Natural killer cell treated with Interleukin-12 subunit alpha and Interleukin-12 subunit beta and Interleukin-15 and Interleukin-18, amount 100 ng/mL, for 72 hours (primary cell): ENCODE data around the gene GTF3C5. TPM values are rescaled to one million over a fixed set of nuclear protein-coding genes. Genes with fewer than 3 reads are reported as not detected.

ENCODE experiments used
- ATAC-seq, 2 donors: fragments of 150-1000 bp; cut with Tn5 transposase in 1 of 2; sonication (Bioruptor Pico), chemical (Tn5 transposase) in 1 of 2; 2 replicates each; pipeline ENCODE4 v1.10.0; 2021
- DNase-seq: peaks from one replicate; pipeline ENCODE4 v3.0.0; 2022; ENCODE audit warnings: low spot score
- H3K27ac Mint-ChIP-seq, 2 donors: 1 replicate in 1 of 2; 2 replicates in 1 of 2; pipeline ENCODE4 v1.8.0; 2022; ENCODE audit warnings: mixed read lengths in 2 of 2, mild to moderate bottlenecking in 1 of 2, moderate library complexity in 1 of 2
- H3K27me3 Mint-ChIP-seq, 2 donors: 1 replicate in 1 of 2; 2 replicates in 1 of 2; pipeline ENCODE4 v1.8.0; 2022; ENCODE audit warnings: mixed read lengths in 2 of 2
- H3K36me3 Mint-ChIP-seq: one replicate; pipeline ENCODE4 v1.8.0; 2022; ENCODE audit warnings: mixed read lengths
- H3K4me1 Mint-ChIP-seq, 2 donors: 1 replicate in 1 of 2; 2 replicates in 1 of 2; pipeline ENCODE4 v1.8.0; 2022; ENCODE audit warnings: low read depth in 2 of 2, mixed read lengths in 2 of 2, mild to moderate bottlenecking in 1 of 2
- H3K4me3 Mint-ChIP-seq: one replicate; pipeline ENCODE4 v1.8.0; 2022; ENCODE audit warnings: mixed read lengths
- H3K9me3 Mint-ChIP-seq: 2 replicates; pipeline ENCODE4 v1.8.0; 2022; ENCODE audit warnings: mixed read lengths
- total RNA-seq, 2 donors: library from RNA; stranded (reverse); gene quantifications; one replicate each; pipeline ENCODE4 v1.2.3, GENCODE V29; 2022

Gene GTF3C5
- total RNA-seq, 2 donors from 2014 or later, result 69.2 to 81.4 TPM

- Mint-ChIP-seq H3K27me3 (no peaks in the 10 kb centered on the region), H3K36me3 (peaks cover 11% of the 10 kb centered on the region), H3K4me1 (peaks cover 0 to 6% of the 10 kb centered on the region in 2 donors), H3K4me3 (no peak overlapping the region), H3K9me3 (peaks cover 7% of the 10 kb centered on the region), H3K27ac (no peak overlapping the region)
- DNase-seq (peak; percentile 35), ATAC-seq (no peak)
These were observed 68.1 kb downstream of the GTF3C5 start for GRCh38 chr9:133098871-133099270.

- H3K27me3 Mint-ChIP-seq, result no peaks in the 10 kb centered on the region
- peaks cover 7% of the 10 kb centered on the region for H3K9me3 Mint-ChIP-seq
- H3K36me3 Mint-ChIP-seq, result peaks cover 11% of the 10 kb centered on the region
- ATAC-seq (no peak), DNase-seq (peak; percentile 54)
- H3K27ac Mint-ChIP-seq, result no peak overlapping the region
- H3K4me3 Mint-ChIP-seq, result no peak overlapping the region
- H3K4me1 Mint-ChIP-seq, result peaks cover 0 to 6% of the 10 kb centered on the region in 2 donors
These were observed 69.1 kb downstream of the GTF3C5 start for GRCh38 chr9:133099726-133100505.

- peaks cover 0 to 6% of the 10 kb centered on the region in 2 donors for H3K4me1 Mint-ChIP-seq
- H3K4me3 Mint-ChIP-seq, result no peak overlapping the region
- H3K27me3 Mint-ChIP-seq, result no peaks in the 10 kb centered on the region
- peak overlapping the region in 1 of 2 donors; percentile 43 for H3K27ac Mint-ChIP-seq
- no peak for ATAC-seq
- peak; percentile 10 for DNase-seq
- H3K36me3 Mint-ChIP-seq, result peaks cover 11% of the 10 kb centered on the region
- peaks cover 7% of the 10 kb centered on the region for H3K9me3 Mint-ChIP-seq
These were observed 69.9 kb downstream of the GTF3C5 start for GRCh38 chr9:133100506-133101355.

GRCh38 chr9:133101356-133102189 is 70.8 kb downstream of the GTF3C5 start:
- DNase-seq, result peak; percentile 54
- Mint-ChIP-seq H3K4me1 (peaks cover 0 to 6% of the 10 kb centered on the region in 2 donors), H3K27ac (peak overlapping the region in 1 of 2 donors; percentile 43), H3K27me3 (no peaks in the 10 kb centered on the region), H3K36me3 (peaks cover 2% of the 10 kb centered on the region), H3K4me3 (no peak overlapping the region), H3K9me3 (no peaks in the 10 kb centered on the region)
- no peak for ATAC-seq

GRCh38 chr9:133102190-133103021 is 71.6 kb downstream of the GTF3C5 start:
- no peak overlapping the region for H3K4me3 Mint-ChIP-seq
- H3K36me3 Mint-ChIP-seq, result no peaks in the 10 kb centered on the region
- no peaks in the 10 kb centered on the region for H3K27me3 Mint-ChIP-seq
- ATAC-seq, result no peak
- peak; percentile 56 for DNase-seq
- peaks cover 0 to 6% of the 10 kb centered on the region in 2 donors for H3K4me1 Mint-ChIP-seq
- H3K27ac Mint-ChIP-seq, result peak overlapping the region; percentile 50 to 69
- no peaks in the 10 kb centered on the region for H3K9me3 Mint-ChIP-seq

DNA sequence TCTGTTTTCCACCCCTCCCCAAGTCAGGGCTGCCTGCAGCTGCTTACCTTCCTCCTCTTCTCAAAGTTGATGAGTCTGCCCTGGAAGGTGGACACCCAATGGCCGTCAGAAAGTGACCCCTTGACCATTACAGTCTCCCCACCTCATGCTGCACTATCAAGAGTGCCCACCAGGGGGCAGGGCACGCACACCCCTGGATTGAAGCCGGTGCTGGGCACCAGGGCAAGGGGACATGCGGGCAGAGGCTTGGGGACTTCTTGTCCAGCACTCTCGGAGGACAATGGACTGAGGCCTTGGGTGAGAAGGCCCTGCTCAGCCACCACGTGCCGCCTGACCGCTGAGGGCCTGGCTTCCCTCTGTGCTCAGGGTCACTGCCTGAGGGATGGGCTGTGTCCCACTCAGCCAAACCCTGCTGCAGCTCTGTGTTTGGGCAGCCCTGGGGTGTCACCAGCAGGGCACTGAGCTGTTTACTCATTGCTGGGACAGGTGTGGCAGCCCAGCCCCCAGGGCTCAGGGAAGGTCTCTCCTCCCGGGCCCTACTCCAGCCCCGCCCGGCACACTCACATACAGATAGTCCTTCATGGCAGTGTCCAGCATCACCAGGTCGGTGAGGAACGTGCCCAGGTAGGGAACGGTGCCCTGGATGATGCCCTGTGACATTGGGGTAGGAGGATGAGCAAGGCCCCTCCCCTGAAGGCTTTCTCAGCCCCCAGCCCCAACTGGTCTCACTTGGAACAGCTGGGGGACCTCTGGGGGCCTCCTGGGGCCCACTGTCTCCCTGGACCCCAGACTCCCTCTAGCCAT is 72.6 kb downstream of the GTF3C5 start:
- ATAC-seq, result peak; percentile 60 to 74
- no peaks in the 10 kb centered on the region for H3K9me3 Mint-ChIP-seq
- H3K4me1 Mint-ChIP-seq, result peaks cover 0 to 6% of the 10 kb centered on the region in 2 donors
- no peak overlapping the region for H3K4me3 Mint-ChIP-seq
- DNase-seq, result peak; percentile 71
- peak overlapping the region; percentile 50 to 69 for H3K27ac Mint-ChIP-seq
- H3K36me3 Mint-ChIP-seq, result no peaks in the 10 kb centered on the region
- H3K27me3 Mint-ChIP-seq, result no peaks in the 10 kb centered on the region

DNA sequence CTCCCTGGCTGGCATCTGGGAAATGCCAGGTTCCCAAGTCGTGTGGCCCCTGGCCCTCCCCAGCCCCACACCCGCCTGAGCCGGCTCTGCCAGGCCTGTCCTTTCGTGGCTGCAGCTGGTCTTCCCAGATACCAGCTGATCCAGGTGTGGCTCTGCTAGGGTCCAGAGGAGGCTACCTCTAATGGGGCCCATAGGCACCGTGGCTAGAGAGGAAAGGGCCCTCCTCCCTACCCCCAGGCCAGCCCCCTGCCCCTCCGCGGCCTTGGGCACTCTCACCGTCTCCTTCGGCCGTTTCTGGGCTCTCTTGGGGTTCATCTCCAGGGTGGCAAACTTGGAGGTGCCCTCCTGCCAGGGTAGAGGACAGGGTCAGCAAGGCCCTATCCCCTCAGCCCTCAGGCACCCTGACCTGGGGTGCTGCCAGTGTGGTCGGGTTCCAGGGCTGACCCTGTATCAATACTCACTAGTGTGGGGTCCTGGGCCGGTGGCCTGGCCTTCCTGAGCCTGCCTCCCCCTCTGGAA is 73.2 kb downstream of the GTF3C5 start:
- ATAC-seq (no peak), DNase-seq (peak; percentile 56)
- Mint-ChIP-seq H3K9me3 (no peaks in the 10 kb centered on the region), H3K36me3 (no peaks in the 10 kb centered on the region), H3K4me3 (no peak overlapping the region), H3K27me3 (no peaks in the 10 kb centered on the region), H3K4me1 (peaks cover 0 to 6% of the 10 kb centered on the region in 2 donors), H3K27ac (no peak overlapping the region)

DNA sequence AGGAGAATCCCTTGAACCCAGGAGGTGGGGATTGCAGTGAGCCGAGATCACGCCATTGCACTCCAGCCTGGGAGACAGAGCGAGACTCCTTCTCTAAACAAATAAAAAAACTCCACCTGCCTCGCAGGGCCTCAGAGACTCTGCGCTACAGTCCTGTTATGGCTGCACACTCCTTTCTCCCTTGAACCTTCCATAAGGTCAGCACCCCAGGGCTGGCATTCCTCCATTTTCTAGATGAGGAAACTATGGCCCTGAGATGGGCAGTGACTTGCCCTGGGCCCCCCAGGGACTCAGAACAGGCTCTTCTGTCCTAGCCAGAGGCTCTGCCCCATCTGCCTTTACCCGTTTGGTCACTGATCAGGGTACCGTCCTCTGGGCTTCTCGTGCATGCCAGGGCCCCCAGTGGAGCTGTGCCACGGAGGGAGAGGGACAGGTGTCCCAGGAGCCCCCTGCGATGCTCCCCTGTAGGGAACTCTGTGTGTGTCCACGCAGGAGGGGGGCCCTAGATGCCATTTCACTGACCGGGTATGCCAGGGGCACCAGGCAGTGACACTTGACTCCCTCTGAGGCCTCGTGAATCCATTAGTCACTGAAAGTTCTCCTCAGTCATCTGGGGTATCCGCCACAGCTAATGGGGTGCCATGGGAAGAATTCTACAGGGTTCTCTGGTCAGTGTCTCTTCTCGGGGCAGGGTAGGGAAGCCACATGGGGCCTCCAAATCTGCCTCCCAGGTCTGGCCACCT is 74.1 kb downstream of the GTF3C5 start:
- Mint-ChIP-seq H3K4me3 (no peak overlapping the region), H3K4me1 (peaks cover under 1 to 6% of the 10 kb centered on the region in 2 donors), H3K36me3 (no peaks in the 10 kb centered on the region), H3K27ac (no peak overlapping the region), H3K27me3 (no peaks in the 10 kb centered on the region), H3K9me3 (no peaks in the 10 kb centered on the region)
- ATAC-seq (no peak), DNase-seq (peak; percentile 18)

DNA sequence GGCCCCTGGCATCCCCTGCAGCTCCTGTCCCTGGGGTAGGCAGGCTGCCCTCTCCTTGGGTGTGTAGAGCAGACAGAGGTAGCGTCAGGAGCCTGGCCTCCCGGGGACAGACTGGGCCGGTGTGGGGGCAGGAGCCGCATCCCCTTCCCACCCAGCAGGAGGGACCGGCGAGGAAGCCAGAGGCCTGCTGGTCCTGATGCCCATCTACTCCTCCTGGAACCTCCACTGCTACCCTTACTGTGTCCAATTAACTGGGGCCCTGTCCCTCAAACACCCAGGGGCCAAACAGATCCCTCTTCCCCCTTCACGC is 74.6 kb downstream of the GTF3C5 start:
- no peaks in the 10 kb centered on the region for H3K36me3 Mint-ChIP-seq
- H3K27me3 Mint-ChIP-seq, result no peaks in the 10 kb centered on the region
- DNase-seq, result peak; percentile 32
- H3K4me1 Mint-ChIP-seq, result peaks cover 5 to 11% of the 10 kb centered on the region in 2 donors
- no peak for ATAC-seq
- H3K4me3 Mint-ChIP-seq, result no peak overlapping the region
- no peak overlapping the region for H3K27ac Mint-ChIP-seq
- no peaks in the 10 kb centered on the region for H3K9me3 Mint-ChIP-seq

DNA sequence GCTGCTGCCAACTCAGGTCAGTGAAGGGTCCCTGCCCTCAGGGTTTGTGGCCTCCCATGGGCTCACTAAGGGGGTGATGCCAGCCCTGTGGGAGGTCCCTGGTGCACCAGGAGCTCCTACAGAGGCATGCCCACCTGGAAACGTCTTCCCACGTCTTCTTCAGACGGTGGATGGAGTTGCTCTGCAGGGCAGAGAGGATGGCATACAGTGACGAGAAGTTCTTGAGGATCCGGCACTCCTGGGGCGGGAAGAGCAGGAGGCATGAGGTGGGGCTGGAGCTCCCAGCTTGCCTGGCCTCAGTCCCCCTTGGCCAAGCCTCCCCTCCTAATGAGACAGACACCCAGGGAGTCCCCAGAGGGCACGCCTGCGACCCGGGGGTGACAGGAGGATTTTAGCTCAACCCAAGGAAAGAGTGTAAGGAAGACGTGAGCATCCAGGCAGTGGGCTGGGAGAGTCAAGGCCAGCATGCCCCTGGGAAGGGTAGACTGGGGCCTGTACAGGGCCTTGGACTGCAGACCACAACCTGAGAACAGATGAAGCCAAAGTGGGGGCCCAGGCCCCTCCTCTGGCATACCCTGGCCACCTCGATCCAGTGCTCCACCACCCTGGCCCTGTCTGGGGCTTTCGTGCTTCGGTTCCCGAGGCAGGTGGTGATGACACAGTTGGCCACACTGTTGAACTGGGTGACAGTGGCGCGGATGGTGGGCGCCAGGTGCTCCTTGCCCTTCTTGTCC is 75.9 kb downstream of the GTF3C5 start:
- DNase-seq, result peak; percentile 42
- Mint-ChIP-seq H3K4me3 (no peak overlapping the region), H3K27ac (peak overlapping the region; percentile 31 to 74), H3K4me1 (peaks cover 8 to 14% of the 10 kb centered on the region in 2 donors), H3K36me3 (no peaks in the 10 kb centered on the region), H3K9me3 (no peaks in the 10 kb centered on the region), H3K27me3 (no peaks in the 10 kb centered on the region)
- no peak for ATAC-seq

GRCh38 chr9:133107245-133107722 is 76.5 kb downstream of the GTF3C5 start:
- H3K9me3 Mint-ChIP-seq, result no peaks in the 10 kb centered on the region
- H3K27me3 Mint-ChIP-seq, result no peaks in the 10 kb centered on the region
- no peaks in the 10 kb centered on the region for H3K36me3 Mint-ChIP-seq

More at GRCh38 chr9:133107245-133107722, 76.5 kb downstream of the GTF3C5 start:
- Mint-ChIP-seq H3K4me1 (peaks cover 11 to 17% of the 10 kb centered on the region in 2 donors), H3K4me3 (no peak overlapping the region), H3K27ac (no peak overlapping the region)
- ATAC-seq (no peak), DNase-seq (peak; percentile 31)
